GM21526 (cell line): Measurements from ENCODE around the gene CTBP2.

ENCODE experiments used
- ATAC-seq: cut with Tn5 transposase; IDR thresholded peaks from one replicate; pipeline ENCODE4 v1.9.1; 2021; ENCODE audit warnings: moderate library complexity; ENCODE audit not compliant: unreplicated experiment, low FRiP score

CTBP2 gene

GRCh38 chr10:125129076-125129458 is 31.3 kb downstream of the CTBP2 start:
- ATAC-seq: no peak

- no peak for ATAC-seq
These were observed 31.8 kb downstream of the CTBP2 start for GRCh38 chr10:125128397-125129075.

- ATAC-seq: no peak
These were observed 32.4 kb downstream of the CTBP2 start for GRCh38 chr10:125127986-125128385.

GRCh38 chr10:125127110-125127509 is 33.3 kb downstream of the CTBP2 start:
- no peak for ATAC-seq

- no peak for ATAC-seq
These were observed 34.2 kb downstream of the CTBP2 start for GRCh38 chr10:125125951-125126735.

GRCh38 chr10:125124907-125125306 is 35.5 kb downstream of the CTBP2 start:
- ATAC-seq: no peak

GRCh38 chr10:125124115-125124487 is 36.3 kb downstream of the CTBP2 start:
- no peak for ATAC-seq

GRCh38 chr10:125123476-125124114 is 36.8 kb downstream of the CTBP2 start:
- ATAC-seq: no peak

GRCh38 chr10:125122566-125122965 is 37.8 kb downstream of the CTBP2 start:
- no peak for ATAC-seq

- ATAC-seq: no peak
These were observed 39.4 kb downstream of the CTBP2 start for GRCh38 chr10:125121003-125121402.

- ATAC-seq: no peak
These were observed 40.2 kb downstream of the CTBP2 start for GRCh38 chr10:125120053-125120710.

GRCh38 chr10:125118701-125119100 is 41.7 kb downstream of the CTBP2 start:
- no peak for ATAC-seq

- no peak for ATAC-seq
These were observed 42.3 kb downstream of the CTBP2 start for GRCh38 chr10:125118011-125118611.

GRCh38 chr10:125116652-125117310 is 43.6 kb downstream of the CTBP2 start:
- ATAC-seq: no peak

GRCh38 chr10:125116041-125116649 is 44.2 kb downstream of the CTBP2 start:
- ATAC-seq: no peak

GRCh38 chr10:125115409-125115808 is 45.0 kb downstream of the CTBP2 start:
- no peak for ATAC-seq

- no peak for ATAC-seq
These were observed 45.5 kb downstream of the CTBP2 start for GRCh38 chr10:125114761-125115391.

GRCh38 chr10:125113691-125114371 is 46.5 kb downstream of the CTBP2 start:
- ATAC-seq: no peak
